Trophoblast cell (in vitro differentiated cells and primary cell): ENCODE measurements around the gene KPTN.

Experiments used
- DNase-seq, 2 donors: peaks; one replicate each; pipeline ENCODE4 v3.0.0-alpha.2; 2016
- H2AFZ ChIP-seq: 2 replicates; pipeline ENCODE4 v1.6.1; 2013; ENCODE audit warnings: low read length, moderate library complexity, mild to moderate bottlenecking; ENCODE audit not compliant: insufficient read depth, poor library complexity
- H2AK5ac ChIP-seq: 2 replicates; pipeline ENCODE4 v1.6.1; 2013; ENCODE audit warnings: mild to moderate bottlenecking, low read length
- H2BK120ac ChIP-seq: 2 replicates; pipeline ENCODE4 v1.6.1; 2013; ENCODE audit warnings: low read length, mild to moderate bottlenecking, moderate library complexity; ENCODE audit not compliant: insufficient read depth, poor library complexity
- H2BK12ac ChIP-seq: 2 replicates; pipeline ENCODE4 v1.6.1; 2013; ENCODE audit warnings: mild to moderate bottlenecking, low read length, moderate library complexity
- H2BK5ac ChIP-seq: 2 replicates; pipeline ENCODE4 v1.6.1; 2013; ENCODE audit warnings: low read length, low read depth, moderate library complexity, mild to moderate bottlenecking; ENCODE audit not compliant: poor library complexity
- H3K14ac ChIP-seq: 2 replicates; pipeline ENCODE4 v1.6.1; 2013; ENCODE audit warnings: mild to moderate bottlenecking, low read length
- H3K18ac ChIP-seq: 2 replicates; pipeline ENCODE4 v1.6.1; 2013; ENCODE audit warnings: mild to moderate bottlenecking, low read length
- H3K23ac ChIP-seq: 2 replicates; pipeline ENCODE4 v1.6.1; 2013; ENCODE audit warnings: low read length
- H3K27ac ChIP-seq: 2 replicates; pipeline ENCODE4 v1.5.1; 2013; ENCODE audit warnings: low read depth, mild to moderate bottlenecking, inconsistent platforms, low read length, moderate library complexity
- H3K27me3 ChIP-seq: 2 replicates; pipeline ENCODE4 v1.6.1; 2013; ENCODE audit warnings: inconsistent platforms, mild to moderate bottlenecking, low read length, moderate library complexity; ENCODE audit not compliant: insufficient read depth
- H3K36me3 ChIP-seq, 2 experiments: 1 replicate in 1 of 2; 2 replicates in 1 of 2; pipeline ENCODE4 v1.6.1; 2013; ENCODE audit warnings: low read length in 2 of 2, mild to moderate bottlenecking in 2 of 2, moderate library complexity in 1 of 2; ENCODE audit not compliant: insufficient read depth in 2 of 2, control insufficient read depth in 1 of 2
- H3K4ac ChIP-seq: 2 replicates; pipeline ENCODE4 v1.6.1; 2013; ENCODE audit warnings: low read depth, mild to moderate bottlenecking, low read length, moderate library complexity
- H3K4me1 ChIP-seq, 2 experiments: 1 replicate in 1 of 2; 2 replicates in 1 of 2; pipeline ENCODE4 v1.6.1; 2013; ENCODE audit warnings: low read length in 2 of 2, mild to moderate bottlenecking in 2 of 2, moderate library complexity in 1 of 2; ENCODE audit not compliant: insufficient read depth in 2 of 2, control insufficient read depth in 1 of 2
- H3K4me2 ChIP-seq: 2 replicates; pipeline ENCODE4 v1.6.1; 2013; ENCODE audit warnings: inconsistent platforms, mild to moderate bottlenecking, low read length, moderate library complexity
- H3K4me3 ChIP-seq: 2 replicates; pipeline ENCODE4 v1.5.1; 2013; ENCODE audit warnings: mild to moderate bottlenecking, low read depth, low read length, inconsistent platforms
- H3K79me1 ChIP-seq: one replicate; pipeline ENCODE4 v1.6.1; 2013; ENCODE audit warnings: low read length
- H3K79me2 ChIP-seq: 2 replicates; pipeline ENCODE4 v1.6.1; 2013; ENCODE audit warnings: low read length, mild to moderate bottlenecking; ENCODE audit not compliant: control insufficient read depth, insufficient read depth, poor library complexity
- H3K9ac ChIP-seq: 2 replicates; pipeline ENCODE4 v1.6.1; 2013; ENCODE audit warnings: mild to moderate bottlenecking, low read length
- H3K9me3 ChIP-seq: 2 replicates; pipeline ENCODE4 v1.6.1; 2013; ENCODE audit warnings: low read depth, mild to moderate bottlenecking, control low read depth, inconsistent platforms, low read length; ENCODE audit not compliant: insufficient read depth
- H4K12ac ChIP-seq: 2 replicates; pipeline ENCODE4 v1.6.1; 2013; ENCODE audit warnings: low read depth, mild to moderate bottlenecking, low read length, moderate library complexity
- H4K8ac ChIP-seq: 2 replicates; pipeline ENCODE4 v1.6.1; 2013; ENCODE audit warnings: low read depth, mild to moderate bottlenecking, low read length, moderate library complexity
- H4K91ac ChIP-seq: one replicate; pipeline ENCODE4 v1.6.1; 2013; ENCODE audit warnings: low read depth, mild to moderate bottlenecking, low read length, moderate library complexity
- WGBS: extraction: QIAGEN DNeasy Blood & Tissue Kit; methylation state at CpG from one replicate; pipeline ENCODE4 v1.1.7; 2013; ENCODE audit warnings: missing lambda C conversion rate; ENCODE audit not compliant: insufficient read length, insufficient coverage; ENCODE audit errors: extremely low coverage; 5-methylcytosine and 5-hydroxymethylcytosine counted together

The KPTN gene

DNA sequence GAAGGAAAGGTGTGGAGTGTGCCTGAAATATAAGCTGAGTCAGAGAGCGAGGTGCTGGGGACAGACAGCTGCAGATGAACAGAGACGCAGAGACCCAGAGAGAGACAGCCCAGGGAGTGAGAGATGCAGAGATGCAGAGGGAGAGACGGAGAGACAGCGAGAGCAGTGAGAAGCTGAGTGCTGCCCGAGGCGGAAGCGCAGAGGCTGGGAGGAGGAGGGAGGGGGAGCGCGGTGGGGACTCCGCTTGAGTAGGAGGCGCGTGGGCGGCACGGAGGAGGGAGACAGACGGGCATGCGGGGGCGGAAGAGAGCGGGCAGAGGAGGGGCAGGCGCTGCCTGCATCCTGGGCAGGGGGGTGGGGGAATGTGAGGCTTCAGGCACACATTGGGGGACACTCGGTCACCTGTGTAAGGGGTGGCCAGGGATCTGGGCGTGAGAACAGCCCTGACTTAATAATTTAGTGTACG, 38.0 kb downstream of the KPTN start:
- Histone ChIP-seq H4K91ac (no peak overlapping the region), H2BK5ac (no peak overlapping the region), H3K4me2 (peak overlapping the region; percentile 32), H3K4ac (no peak overlapping the region), H3K27ac (no peak overlapping the region), H3K18ac (no peak overlapping the region), H3K79me2 (no peaks in the 10 kb centered on the region), H3K79me1 (no peaks in the 10 kb centered on the region), H2AFZ (no peak overlapping the region), H3K9ac (no peak overlapping the region), H2BK120ac (no peak overlapping the region), H4K12ac (no peak overlapping the region), H2AK5ac (no peak overlapping the region), H3K23ac (no peak overlapping the region), H3K36me3 (no peaks in the 10 kb centered on the region), H4K8ac (no peak overlapping the region), H3K27me3 (peaks cover 25% of the 10 kb centered on the region), H2BK12ac (no peak overlapping the region), H3K4me1 (peaks cover 7 to 11% of the 10 kb centered on the region in 2 experiments), H3K14ac (no peak overlapping the region), H3K4me3 (no peak overlapping the region), H3K9me3 (peaks cover 21% of the 10 kb centered on the region)
- WGBS = no CpG with 5 or more reads among the region's 22 CpGs
- DNase-seq = no peak

DNA sequence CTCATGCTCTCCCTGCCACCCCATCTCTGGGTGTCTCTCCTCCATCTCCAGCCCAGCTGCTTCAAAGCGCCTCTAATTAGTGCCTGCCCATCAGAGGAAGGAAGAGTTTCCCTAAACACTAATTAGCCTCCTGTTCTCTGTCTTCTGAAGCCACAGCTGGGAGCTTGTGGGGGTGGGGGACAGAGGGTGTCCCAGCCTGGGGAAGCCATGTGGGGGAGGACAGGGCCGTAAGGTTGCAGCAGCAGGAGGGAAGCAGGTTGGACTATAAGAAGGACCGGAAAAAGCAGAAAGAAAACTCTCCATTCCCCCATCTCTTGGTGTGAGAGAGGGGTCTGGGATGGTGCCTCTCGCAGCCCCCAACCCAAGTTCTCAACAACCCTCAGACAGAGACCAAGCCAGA, 38.5 kb downstream of the KPTN start:
- Histone ChIP-seq H2AFZ (no peak overlapping the region), H4K91ac (no peak overlapping the region), H3K23ac (no peak overlapping the region), H3K4me1 (peaks cover 7 to 11% of the 10 kb centered on the region in 2 experiments), H2BK12ac (no peak overlapping the region), H2BK5ac (no peak overlapping the region), H3K9ac (no peak overlapping the region), H3K79me1 (no peaks in the 10 kb centered on the region), H2AK5ac (no peak overlapping the region), H3K79me2 (no peaks in the 10 kb centered on the region), H3K27ac (no peak overlapping the region), H4K12ac (no peak overlapping the region), H3K14ac (no peak overlapping the region), H3K9me3 (peaks cover 21% of the 10 kb centered on the region), H3K4me3 (no peak overlapping the region), H3K27me3 (peaks cover 25% of the 10 kb centered on the region), H3K18ac (no peak overlapping the region), H4K8ac (no peak overlapping the region), H3K4ac (no peak overlapping the region), H3K36me3 (no peaks in the 10 kb centered on the region), H2BK120ac (no peak overlapping the region), H3K4me2 (no peak overlapping the region)
- DNase-seq = no peak
- no CpG with 5 or more reads among the region's 4 CpGs for WGBS

DNA sequence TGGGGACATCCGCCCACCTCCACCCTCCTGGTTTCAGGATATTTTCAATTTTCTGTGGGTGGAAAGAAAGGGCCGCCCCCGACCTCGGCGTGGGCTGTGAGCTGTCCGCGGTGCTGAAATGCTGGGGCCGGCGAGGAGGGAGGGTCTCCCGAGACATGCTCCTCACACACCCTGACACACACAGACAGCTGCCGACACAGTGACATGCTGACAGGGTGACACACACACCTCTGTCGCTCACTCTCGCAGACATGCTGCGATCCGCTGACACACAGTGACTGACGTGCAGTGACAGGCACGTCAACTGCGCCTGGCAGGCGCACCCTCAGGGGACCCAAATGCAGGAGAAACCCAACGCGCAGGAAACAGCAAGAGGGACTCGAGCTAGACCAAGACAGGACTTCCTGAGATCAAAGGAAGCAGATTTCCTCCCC, 39.6 kb downstream of the KPTN start:
- no peak overlapping the region for H2AFZ ChIP-seq
- no peak overlapping the region for H3K23ac ChIP-seq
- no peak overlapping the region for H4K8ac ChIP-seq
- H3K18ac ChIP-seq = no peak overlapping the region
- H2BK120ac ChIP-seq = no peak overlapping the region
- no peak overlapping the region for H3K9ac ChIP-seq
- H3K79me2 ChIP-seq = no peaks in the 10 kb centered on the region
- H4K91ac ChIP-seq = no peak overlapping the region
- peaks cover 25% of the 10 kb centered on the region for H3K27me3 ChIP-seq
- no peak overlapping the region for H2BK12ac ChIP-seq
- H3K36me3 ChIP-seq = no peaks in the 10 kb centered on the region
- no peak overlapping the region for H2BK5ac ChIP-seq
- no peak overlapping the region for H2AK5ac ChIP-seq
- peaks cover 21% of the 10 kb centered on the region for H3K9me3 ChIP-seq
- WGBS = no CpG with 5 or more reads among the region's 22 CpGs
- H3K4ac ChIP-seq = no peak overlapping the region
- peaks cover 7 to 11% of the 10 kb centered on the region in 2 experiments for H3K4me1 ChIP-seq
- H3K79me1 ChIP-seq = no peaks in the 10 kb centered on the region
- no peak overlapping the region for H3K14ac ChIP-seq
- H3K4me2 ChIP-seq = no peak overlapping the region
- no peak overlapping the region for H3K27ac ChIP-seq
- no peak overlapping the region for H4K12ac ChIP-seq
- peak; percentile 28 to 66 for DNase-seq
- no peak overlapping the region for H3K4me3 ChIP-seq

DNA sequence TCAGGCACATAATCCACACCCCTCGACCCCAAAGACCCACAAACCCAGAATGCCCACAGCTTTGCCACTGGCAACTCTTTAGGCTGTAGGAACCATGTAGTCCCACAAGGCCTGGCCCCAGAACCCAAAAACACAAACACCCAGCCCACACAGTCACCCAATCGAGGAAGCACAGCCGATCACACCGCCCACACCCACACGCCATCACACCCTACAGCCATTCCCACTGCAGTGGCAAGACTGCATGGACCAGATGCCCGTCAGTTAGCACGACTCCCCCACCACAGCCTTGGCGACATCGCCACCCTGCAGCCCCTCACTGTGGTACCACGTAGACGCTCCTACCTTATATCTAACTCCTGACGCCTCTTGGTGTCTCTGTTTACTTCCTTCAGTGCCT, 40.7 kb downstream of the KPTN start:
- no CpG with 5 or more reads among the region's 12 CpGs for WGBS
- H4K8ac ChIP-seq = no peak overlapping the region

More for the DNA sequence above, 40.7 kb downstream of the KPTN start:
- Histone ChIP-seq H2BK120ac (no peak overlapping the region), H2AK5ac (no peak overlapping the region), H4K91ac (no peak overlapping the region), H3K4me2 (no peak overlapping the region), H3K36me3 (no peaks in the 10 kb centered on the region), H3K79me1 (no peaks in the 10 kb centered on the region), H2AFZ (no peak overlapping the region), H3K9me3 (peaks cover 21% of the 10 kb centered on the region), H3K4ac (no peak overlapping the region), H2BK5ac (no peak overlapping the region), H3K27me3 (peaks cover 24% of the 10 kb centered on the region), H3K23ac (no peak overlapping the region), H2BK12ac (no peak overlapping the region), H4K12ac (no peak overlapping the region), H3K79me2 (no peaks in the 10 kb centered on the region), H3K4me1 (peaks cover 7 to 11% of the 10 kb centered on the region in 2 experiments), H3K9ac (no peak overlapping the region), H3K4me3 (no peak overlapping the region), H3K18ac (no peak overlapping the region), H3K14ac (no peak overlapping the region), H3K27ac (no peak overlapping the region)
- DNase-seq = no peak
